DOHH2 (cell line): Measurements from ENCODE around the gene GATAD2B.

Source experiments
- CTCF ChIP-seq: fragments of 200-600 bp; sonication (generic); IDR thresholded peaks from one replicate; pipeline ENCODE4 v1.5.1; 2014; ENCODE audit warnings: antibody characterized with exemption, mild to moderate bottlenecking, low read depth, low read length; ENCODE audit not compliant: poor library complexity, severe bottlenecking
- EZH2phosphoT487 ChIP-seq: fragments of 200-600 bp; sonication (generic); IDR thresholded peaks from 2 replicates; pipeline ENCODE4 v1.6.1; 2017; ENCODE audit warnings: borderline replicate concordance, mild to moderate bottlenecking, antibody characterized with exemption, low read length, moderate library complexity, mixed read lengths

DNA sequence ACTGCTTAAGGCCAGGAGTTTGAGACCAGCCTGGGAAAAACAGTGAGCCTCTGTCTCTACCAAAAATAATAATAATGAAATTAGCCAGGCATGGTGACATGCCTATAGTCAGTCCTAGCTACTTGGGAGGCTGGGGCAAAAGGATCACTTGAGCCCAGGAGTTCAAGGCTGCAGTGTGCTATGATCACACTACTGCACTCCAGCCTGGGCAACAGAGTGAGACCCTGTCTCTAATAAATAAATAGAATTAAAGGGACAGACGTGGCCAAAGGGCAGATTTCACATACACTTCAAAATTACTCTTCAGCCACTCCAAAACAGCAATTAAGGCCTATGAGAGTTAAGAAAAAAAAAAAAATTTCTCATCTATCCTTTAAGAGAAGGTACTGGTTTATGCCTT lies 45.7 kb downstream of the GATAD2B start:
- TF ChIP-seq CTCF (no peak), EZH2phosphoT487 (no peak)
